Activated CD4-positive, alpha-beta T cell treated with anti-CD3 and anti-CD28 coated beads for 48 hours (primary cell): Measurements from ENCODE around the gene SUPT7L.

Experiments used
- DNase-seq: peaks from one replicate; pipeline ENCODE4 v3.0.0-alpha.2; 2020

The SUPT7L gene

GRCh38 chr2:27683390-27684071, 20.1 kb upstream of the SUPT7L start:
- DNase-seq, result peak; percentile 93

GRCh38 chr2:27682334-27682771, 18.9 kb upstream of the SUPT7L start:
- peak; percentile 21 for DNase-seq

GRCh38 chr2:27681841-27682240, 18.4 kb upstream of the SUPT7L start:
- no peak for DNase-seq

- DNase-seq, result no peak
Observed at GRCh38 chr2:27680571-27680970, 17.2 kb upstream of the SUPT7L start.

GRCh38 chr2:27672723-27673486, 9.5 kb upstream of the SUPT7L start:
- DNase-seq, result no peak

GRCh38 chr2:27671235-27671634, 7.8 kb upstream of the SUPT7L start:
- no peak for DNase-seq

- DNase-seq, result no peak
Observed at GRCh38 chr2:27667446-27667845, 4.0 kb upstream of the SUPT7L start.

GRCh38 chr2:27664622-27665363, 1.4 kb upstream of the SUPT7L start:
- DNase-seq, result no peak

- DNase-seq, result no peak
Observed at GRCh38 chr2:27664154-27664574, 750 bp upstream of the SUPT7L start.

- no peak for DNase-seq
Observed at GRCh38 chr2:27661371-27661770, 2.0 kb downstream of the SUPT7L start.

GRCh38 chr2:27655155-27655951, 8.1 kb downstream of the SUPT7L start:
- DNase-seq, result no peak

GRCh38 chr2:27653397-27653796, 10.0 kb downstream of the SUPT7L start:
- DNase-seq, result no peak

- DNase-seq, result no peak
Observed at GRCh38 chr2:27652790-27653189, 10.6 kb downstream of the SUPT7L start.

GRCh38 chr2:27652341-27652740, 11.1 kb downstream of the SUPT7L start:
- no peak for DNase-seq

- no peak for DNase-seq
Observed at GRCh38 chr2:27651056-27651455, 12.4 kb downstream of the SUPT7L start.

- no peak for DNase-seq
Observed at GRCh38 chr2:27647737-27648136, 15.7 kb downstream of the SUPT7L start.

- DNase-seq, result no peak
Observed at GRCh38 chr2:27647289-27647688, 16.1 kb downstream of the SUPT7L start.

GRCh38 chr2:27645197-27645596, 18.2 kb downstream of the SUPT7L start:
- DNase-seq, result no peak

- no peak for DNase-seq
Observed at GRCh38 chr2:27640722-27641245, 22.6 kb downstream of the SUPT7L start.

- DNase-seq, result peak; percentile 39
Observed at GRCh38 chr2:27638709-27639108, 24.7 kb downstream of the SUPT7L start.

- no peak for DNase-seq
Observed at GRCh38 chr2:27638037-27638637, 25.3 kb downstream of the SUPT7L start.

GRCh38 chr2:27636766-27637165, 26.6 kb downstream of the SUPT7L start:
- peak; percentile 27 for DNase-seq
